ENCODE results near the gene HEATR5A.
"Not testable (repeated sequence)": the region's sequence is repeated elsewhere in the genome, so short reads cannot be mapped to it uniquely, and the experiment has no call there.

HEATR5A gene

DNA sequence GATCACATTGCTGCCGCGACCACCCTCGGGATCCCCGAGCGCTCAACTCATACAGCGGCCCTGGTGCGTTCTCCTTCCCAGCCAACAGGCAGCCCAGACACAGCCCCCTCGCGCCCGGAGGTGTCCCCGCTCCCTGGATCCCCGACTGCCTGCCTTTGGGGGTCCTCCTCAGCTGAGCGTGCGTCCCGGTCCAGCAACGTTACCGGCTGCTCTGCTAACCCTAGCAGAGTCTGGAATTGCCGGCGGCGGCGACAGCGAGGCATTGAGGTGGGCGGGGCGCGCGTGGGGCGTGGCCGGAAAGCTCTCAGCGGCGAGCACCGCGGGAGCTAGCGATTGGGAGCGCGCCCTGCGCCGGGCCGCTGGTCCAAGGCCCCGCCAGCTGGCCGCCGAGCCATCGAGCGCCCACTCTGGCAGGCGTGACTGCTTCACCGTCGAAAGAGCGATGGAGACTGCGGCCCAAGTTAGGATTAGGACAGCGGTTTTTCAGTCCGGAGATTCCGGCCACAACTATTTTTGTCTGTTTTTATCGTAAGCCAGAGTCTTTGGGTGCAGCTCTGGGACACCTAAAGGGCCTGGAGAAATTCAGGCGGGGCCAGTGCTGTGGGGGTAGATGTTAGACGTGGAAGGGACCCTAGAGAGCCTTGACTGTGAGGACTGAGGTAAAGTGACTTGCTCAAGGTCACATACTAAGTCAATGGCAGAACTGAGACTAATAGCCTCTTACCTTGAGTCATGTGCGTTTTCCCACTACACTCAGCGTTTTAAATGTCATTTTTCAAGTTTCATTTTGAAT is at the start of gene HEATR5A:
Gene HEATR5A, minus strand, starts transcription at position 232 of the 793 bp plus-strand sequence. CDS start 17,575 bp downstream, outside the sequence.
- peak; percentile 100 for DNase-seq

DNA sequence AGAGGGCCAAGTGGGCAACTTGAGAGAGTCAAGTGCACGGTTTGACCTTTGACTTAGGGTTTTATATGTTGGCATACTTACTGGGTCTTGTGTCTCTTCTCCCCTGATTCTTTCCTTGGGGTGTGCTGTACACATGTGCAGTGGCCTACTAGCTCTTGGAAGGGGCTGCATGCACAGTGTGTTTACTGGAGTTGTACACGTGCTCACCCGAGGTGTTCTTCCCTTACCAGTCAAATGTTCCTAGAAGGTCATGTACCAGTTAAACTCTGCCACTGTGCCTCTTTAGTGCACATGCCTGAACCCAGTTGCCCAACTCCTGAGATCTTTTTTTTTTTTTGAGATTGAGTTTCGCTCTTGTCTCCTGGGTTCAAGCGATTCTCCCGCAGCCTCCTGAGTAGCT is 46.2 kb upstream of the HEATR5A start:
- no peak for DNase-seq

DNA sequence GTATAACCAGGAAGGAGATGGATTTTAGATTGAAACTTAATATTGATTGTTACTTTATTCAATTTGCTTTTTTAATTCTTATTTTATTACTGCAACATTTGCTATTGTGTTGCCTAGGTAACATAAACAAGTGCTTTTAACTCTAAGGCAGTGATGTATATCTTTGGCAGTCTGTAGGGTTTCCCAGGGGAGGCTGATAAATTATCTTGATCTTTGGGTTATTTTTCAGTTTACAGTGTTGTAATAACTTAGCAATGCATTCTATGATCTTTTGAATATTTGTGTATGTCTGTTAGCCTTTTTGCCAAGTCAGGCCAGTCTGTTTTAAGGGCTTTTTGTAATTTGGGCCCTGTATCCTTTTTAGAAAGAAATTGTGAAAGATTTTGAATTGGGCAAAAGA is 44.8 kb upstream of the HEATR5A start:
- no peak for DNase-seq

DNA sequence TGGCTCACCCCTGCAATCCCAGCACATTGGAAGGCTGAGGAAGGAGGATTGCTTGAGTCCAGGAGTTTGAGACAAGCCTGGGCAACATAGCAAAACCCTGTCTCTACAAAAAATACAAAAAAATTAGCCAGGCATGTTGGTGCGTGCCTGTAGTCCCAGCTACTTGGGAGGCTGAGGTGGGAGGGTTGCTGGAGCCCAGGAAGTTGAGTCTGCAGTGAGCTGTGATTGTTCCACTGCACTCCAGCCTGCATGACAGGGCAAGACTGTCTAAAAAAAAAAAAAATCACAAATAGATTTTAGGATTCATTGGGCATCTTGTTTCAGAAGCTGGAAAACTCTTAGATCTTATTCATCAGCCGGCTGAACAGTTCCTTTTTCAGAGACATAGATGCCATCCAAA is 42.1 kb upstream of the HEATR5A start:
- not testable (repeated sequence) for DNase-seq

DNA sequence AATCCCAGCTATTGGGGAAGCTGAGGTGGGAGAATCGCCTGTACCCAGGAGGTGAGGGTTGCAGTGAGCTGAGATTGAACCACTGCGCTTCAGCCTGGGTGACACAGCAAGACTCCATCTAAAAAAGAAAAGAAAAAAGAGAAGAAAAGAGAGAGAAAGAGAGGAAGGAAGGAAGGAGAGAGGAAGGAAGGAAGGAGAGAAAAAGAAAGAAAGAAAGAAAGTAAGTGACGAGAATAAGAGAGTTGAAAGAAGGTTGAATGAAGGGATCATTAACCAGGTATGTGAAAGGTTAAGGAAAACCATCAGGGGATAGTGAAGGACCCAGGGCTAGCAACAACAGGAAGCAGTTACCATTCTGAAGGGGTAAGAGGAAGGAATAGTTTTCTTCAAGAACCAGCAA is 41.2 kb upstream of the HEATR5A start:
- DNase-seq, result no peak

DNA sequence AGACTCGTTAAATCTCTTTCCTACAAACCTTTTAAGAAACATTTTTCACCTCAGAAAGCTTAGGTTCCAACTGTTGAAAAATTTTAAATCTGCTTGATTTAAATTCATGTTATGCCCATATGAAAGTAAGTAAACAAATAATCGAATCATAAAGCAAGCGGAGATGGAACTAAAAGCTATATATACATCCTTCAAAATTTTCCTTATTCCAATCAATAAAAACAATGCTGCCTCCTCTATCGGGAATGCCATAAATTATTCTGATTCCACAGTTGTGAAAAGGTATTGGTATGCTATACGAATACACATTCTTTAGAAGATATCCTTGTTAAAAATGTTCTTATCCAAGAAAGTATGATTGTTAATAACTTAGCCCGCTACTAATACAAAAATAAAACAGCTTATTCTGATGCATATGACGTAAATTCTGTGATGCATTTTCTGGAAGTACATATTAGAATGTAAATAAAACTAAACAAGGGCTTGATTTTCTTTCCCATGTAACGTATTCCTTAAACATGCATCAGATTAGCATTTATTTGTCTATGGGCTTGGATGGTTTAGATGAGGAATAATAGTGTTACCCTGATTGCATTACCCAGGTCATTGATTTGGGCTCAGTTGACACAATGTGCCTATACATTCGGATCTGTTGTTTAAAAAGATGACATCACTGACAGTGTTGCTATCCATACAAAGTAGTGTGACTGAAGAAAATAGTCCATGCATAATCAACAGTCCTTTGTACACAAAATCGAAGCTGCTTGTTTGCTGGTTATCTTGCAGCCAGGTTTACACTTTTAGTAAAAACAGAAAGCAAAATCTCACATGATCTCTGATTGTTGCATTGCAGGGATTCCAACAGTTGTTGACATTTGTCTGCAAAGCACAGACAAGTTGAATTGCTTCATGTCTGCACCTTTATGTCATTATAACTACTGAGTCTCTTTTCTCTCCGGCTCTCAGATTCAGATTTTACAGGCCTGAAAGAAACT is 37.6 kb upstream of the HEATR5A start:
- DNase-seq, result no peak

DNA sequence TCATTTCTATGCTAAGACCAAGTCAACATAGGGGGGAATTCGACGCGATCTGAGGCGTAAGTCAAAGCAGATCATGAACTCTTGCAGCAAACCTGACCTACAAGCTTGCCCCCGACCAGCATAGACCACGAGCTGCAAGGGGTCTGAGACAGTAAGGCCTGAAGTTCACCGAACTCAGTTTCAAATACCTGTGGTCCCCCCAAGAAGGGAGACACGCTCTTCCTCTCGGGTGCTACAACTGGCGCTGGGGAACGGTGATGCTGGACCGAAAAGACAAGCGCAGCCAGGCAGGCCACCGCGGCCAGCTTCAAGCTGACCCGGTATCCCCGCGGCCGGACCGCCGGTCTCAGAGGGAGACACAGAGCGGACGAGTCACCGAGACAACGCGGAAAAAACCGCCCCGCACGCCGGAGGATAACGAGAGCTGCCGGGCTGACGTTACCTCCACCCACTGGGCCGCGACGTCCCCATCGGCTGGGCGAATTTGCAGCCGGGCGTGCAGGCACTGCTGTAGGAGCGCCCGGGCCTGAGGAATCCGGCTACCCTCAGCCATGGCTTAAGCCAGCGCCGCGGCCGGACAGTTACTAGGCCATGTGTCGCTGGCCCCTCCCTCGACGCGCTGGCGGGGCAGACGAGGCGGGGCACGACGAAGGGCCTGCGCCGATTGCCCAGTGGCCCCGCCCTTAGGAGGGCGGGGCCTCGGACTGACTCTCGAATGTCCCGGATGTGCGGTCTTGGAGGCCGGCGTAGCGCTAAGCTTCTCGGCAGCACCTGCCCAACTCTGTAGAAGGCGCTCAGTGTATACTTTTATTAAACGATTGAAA is 36.7 kb upstream of the HEATR5A start, which contains the start of gene DTD2:
Gene DTD2, minus strand, starts transcription at position 666 of the 824 bp plus-strand sequence. Its CDS starts 113 bp downstream, at position 553.
- peak; percentile 100 for DNase-seq

DNA sequence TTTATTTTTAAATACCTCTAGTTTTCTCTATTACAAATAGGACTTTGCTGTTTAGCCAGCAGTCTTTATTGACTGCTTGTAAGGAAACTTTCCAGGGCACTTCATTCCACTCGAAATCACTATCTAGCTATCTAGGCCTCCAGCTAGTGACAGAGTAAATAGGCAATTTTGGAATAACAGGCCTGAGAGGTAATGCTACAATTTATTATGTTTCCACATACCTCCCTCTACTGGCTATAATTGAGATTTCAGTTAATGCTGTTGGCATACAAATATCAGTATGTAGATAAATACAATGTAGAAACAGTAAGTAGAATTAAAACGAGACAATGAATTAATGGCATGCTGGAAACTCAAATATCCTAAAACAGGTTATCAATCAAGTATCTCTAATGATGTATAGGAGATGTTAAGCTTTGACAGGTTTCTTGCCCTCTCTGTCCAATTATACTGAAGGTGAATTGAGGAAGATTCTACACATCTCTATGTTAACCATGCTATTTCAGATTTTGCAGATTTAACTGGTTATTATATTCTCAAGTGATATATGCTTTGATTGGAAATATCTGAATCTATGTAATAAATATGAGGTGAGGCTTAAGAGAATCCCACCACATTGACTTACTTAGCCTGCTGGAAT is 29.7 kb upstream of the HEATR5A start:
- DNase-seq, result peak; percentile 83

DNA sequence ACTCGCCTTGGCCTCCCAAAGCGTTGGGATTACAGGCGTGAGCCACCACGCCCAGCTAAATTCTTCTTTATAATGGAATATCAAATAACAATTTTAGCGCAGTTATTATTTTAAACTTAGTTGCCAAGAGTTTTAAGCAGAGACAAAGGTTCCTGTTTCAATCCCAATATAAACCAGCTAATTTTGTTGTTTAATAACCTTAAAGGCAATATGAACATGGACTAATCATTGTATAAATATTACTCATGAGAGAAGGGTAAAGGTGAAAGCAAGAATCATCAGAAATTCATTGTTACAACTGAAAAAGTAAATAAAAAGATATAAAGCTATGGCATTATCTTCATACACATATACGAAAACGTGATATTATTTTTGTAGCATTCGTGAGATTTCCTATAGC is 28.8 kb upstream of the HEATR5A start:
- DNase-seq, result no peak

DNA sequence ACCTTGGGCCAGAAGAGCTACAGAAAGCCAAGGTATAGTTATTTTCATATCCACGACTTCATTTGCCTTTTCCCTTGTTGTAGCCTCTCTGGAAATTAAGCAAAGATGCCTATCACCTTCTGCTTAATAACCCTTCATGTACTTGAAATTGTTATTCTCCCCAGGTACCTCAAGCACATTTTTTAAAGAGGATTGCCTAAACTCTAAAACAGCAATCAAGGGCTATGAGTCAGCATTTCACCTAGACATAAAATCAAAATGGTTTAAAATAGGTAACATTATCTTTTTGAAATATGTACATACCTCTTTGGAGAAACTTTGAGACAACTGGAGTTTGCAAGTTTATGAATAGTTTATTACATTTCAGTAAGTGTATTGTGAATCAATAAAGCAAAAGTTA is 25.4 kb upstream of the HEATR5A start:
- DNase-seq, result no peak

DNA sequence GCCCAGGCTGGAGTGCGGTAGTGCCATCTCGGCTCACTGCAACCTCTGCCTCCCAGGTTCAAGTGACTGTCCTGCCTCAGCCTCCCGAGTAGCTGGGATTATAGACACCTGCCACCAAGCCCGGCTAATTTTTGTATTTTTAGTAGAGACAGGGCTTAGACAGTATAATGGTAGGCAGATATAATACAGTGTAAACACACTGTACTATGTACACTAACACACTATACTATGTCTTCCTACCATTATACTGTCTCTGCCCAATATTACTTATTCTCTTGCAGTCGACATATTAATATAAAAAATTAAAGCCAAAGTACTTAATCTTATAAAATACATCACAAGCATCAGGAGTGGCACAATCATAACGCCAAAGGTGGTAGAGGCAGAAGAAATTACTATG is 21.9 kb upstream of the HEATR5A start:
- DNase-seq, result no peak

DNA sequence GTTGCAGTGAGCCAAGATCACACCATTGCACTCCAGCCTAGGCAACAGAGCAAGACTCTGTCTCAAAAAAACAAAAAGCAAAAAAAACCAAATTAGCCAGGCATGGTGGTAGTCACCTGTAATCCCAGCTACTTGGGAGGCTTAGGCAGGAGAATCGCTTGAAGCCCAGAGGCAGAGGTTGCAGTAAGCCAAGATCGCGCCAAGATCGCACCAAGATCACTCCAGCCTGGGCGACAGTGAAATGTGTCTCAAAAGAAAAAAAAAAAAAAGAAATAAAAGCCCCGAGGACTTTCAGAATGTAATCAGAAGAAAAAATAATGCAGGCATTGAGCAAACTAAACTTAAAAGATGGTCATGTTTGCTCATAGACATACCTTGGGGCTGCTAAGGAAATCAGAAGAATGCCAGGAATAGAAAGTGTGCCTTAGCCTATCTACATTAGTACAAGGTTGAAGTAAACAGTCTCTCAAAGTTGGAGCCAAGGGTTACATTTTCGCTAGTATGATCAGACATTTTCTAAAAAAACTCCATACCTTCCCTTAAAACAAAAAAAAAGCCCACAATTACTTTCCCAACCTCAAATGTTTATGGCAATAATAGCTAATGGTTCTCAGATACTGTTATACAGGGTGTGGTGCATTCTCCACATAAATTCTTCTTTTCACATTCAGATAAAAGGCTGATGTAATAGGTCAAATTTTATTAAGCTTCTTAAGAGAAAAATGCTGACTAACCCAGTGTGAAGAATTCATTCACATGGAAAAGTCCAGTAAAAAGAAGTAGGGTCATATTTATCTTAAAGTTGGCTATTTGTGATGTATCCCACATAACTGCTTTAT is 21.1 kb upstream of the HEATR5A start:
- DNase-seq, result no peak

DNA sequence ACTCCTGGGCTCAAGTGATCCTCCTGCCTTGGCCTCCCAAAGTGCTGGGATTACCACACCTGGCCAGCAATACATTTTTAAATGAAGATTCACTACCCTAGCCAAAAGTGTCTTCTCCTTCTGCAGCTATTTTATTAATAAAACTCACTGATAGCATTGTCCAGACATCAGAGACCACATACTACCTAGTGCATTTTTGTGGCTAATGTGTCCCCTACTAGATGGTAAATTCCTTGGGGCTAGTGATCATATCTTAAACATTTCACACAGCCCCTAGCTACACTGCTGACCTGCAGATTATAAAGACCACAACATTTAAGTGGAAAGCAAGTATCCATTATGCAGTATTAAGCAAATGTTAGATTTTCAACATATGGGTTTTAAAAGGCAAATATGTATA is 19.9 kb upstream of the HEATR5A start:
- no peak for DNase-seq

DNA sequence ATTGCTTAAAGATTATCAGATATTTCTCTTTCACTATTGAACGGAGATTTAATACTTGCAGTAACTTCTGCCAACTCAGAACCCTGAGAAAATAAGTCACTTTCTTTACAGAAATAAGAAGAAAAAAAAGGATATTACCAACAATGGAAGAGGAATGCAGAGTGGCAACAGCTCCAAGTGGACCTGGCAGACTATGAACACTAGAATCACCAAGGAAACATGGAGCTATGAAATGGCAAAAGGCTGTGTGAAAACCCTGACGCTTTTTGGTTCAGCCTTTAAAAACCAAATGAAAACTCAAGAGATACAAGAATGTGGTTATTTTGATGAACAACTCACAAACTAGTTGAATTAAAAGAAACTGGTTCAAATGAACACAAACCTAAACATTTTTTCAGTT is 19.2 kb upstream of the HEATR5A start:
- no peak for DNase-seq

DNA sequence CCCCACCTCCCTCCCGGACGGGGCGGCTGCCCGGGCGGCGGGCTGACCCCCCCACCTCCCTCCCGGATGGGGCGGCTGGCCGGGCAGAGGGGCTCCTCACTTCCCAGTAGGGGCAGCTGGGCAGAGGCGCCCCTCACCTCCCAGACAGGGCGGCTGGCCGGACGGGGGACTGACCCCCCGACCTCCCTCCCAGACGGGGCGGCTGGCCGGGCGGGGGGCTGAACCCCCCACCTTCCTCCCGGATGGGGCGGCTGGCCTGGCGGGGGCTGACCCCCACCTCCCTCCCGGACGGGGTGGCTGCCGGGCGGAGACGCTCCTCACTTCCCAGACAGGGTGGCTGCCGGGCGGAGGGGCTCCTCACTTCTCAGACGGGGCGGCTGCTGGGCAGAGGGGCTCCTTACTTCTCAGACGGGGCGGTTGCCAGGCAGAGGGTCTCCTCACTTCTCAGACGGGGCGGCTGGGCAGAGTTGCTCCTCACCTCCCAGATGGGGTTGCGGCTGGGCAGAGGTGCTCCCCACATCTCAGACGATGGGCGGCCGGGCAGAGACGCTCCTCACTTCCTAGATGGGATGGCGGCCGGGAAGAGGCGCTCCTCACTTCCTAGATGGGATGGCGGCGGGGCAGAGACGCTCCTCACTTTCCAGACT is 16.8 kb upstream of the HEATR5A start:
- not testable (repeated sequence) for DNase-seq

DNA sequence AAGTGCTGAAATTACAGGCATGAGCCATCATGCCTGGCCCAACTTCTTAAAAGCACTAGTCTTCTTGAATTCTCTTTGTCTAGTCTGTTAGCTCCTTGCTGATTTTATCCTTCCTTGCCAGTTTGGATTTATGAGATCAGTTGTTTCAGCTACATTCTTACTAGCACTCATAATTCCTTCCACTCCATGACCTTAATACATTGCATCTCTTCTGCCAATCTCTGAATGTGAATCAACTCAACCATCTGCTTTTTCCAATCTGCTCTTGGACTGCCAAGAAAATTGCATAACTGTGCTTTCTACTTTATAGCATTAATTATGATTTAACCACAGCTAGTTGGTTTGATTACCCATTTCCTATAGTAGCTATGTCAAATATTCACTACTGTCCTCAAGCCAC is 14.9 kb upstream of the HEATR5A start:
- no peak for DNase-seq

DNA sequence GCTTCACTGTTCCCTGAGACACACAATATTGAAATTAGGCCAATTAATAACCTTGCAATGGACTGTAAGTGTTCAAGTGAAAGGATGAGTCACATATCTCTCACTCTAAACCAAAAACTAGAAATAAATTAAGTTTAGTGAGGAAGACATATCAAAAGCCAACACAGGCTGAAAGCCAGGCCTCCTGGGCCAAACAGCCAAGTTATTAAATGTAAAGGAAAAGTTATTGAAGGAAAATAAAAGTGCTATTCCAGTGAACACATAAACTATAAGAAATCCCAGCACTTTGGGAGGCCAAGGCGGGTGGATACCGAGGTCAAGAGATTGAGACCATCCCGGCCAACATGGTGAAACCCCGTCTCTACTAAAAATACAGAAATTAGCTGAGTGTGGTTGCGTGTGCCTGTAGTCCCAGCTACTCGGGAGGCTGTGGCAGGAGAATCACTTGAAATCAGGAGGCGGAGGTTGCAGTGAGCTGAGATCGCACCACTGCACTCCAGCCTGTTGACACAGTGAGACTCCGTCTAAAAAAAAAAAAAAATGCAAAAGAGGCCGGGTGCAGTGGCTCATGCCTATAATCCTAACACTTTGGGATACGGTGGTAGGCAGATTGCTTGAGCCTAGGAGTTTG is 10.4 kb upstream of the HEATR5A start:
- DNase-seq, result no peak

DNA sequence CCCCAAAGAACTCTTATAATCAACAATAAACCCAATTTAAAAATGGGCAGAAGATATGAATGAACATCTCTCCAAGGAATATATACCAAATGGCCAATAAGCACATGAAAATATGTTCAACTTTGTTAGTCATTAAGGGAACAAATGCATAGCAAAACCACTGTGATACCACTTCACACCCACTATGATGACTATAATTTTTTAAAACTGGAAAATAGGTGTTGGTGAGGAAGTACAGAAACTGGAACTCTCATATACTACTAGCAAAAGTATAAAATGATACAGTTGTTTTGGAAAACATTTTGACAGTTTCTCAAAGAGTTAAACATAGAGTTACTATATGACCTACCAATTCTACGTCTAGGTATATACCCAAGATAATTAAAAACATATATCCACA is 9.4 kb upstream of the HEATR5A start:
- no peak for DNase-seq

DNA sequence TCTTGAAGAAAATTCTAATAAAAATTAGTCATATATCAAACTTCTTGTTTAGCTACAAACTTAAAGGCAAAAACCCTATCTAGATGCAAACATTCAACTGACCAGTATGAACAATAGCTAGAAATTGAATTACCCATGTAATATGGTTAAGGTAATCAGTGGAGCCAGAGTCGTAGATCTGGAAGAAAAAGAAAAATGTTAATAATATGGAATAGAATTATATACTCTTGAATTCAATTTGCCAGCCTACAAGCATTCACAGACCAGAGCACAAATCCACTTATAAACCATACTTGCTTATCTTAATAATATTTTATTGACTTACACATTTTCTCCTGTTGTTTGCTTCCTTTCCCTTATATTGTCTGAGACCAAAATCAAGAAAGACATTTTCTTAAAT is 7.7 kb upstream of the HEATR5A start:
- no peak for DNase-seq

DNA sequence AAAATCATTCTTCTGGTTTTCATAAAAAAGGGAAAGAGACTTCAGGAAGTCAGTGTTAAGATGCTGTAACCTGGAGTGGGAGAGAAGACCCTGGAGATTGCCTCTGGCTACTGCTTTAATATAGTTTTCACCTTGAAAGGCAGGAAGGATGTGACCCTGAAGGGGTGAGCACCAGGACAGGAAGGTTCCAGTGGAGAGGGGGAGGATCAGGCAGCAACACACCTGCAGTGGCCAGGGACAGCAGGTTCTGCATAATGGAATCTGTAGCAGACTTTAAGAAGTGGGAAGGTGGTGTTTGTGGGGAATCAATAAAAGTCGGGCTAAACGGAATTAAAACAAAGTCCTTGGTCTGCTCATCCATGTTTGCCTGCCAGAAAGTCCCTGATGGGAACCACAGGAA is 6.3 kb upstream of the HEATR5A start:
- no peak for DNase-seq
